Smooth muscle cell (in vitro differentiated cells): ENCODE data around the gene SDSL. TPM values are rescaled to one million over a fixed set of nuclear protein-coding genes. Genes with fewer than 3 reads are reported as not detected.

Source experiments
- DNase-seq: peaks from one replicate; lab custom pipeline; 2025; ENCODE audit not compliant: unreplicated experiment; lab: John Stamatoyannopoulos, UW
- H2AFZ ChIP-seq: fragments of 200-600 bp; sonication (generic); 2 replicates; pipeline ENCODE4 v1.6.0; 2016; ENCODE audit warnings: antibody characterized with exemption, low read depth, mild to moderate bottlenecking
- H3F3A ChIP-seq: fragments of 200-600 bp; sonication (generic); 2 replicates; pipeline ENCODE4 v1.6.0; 2017; ENCODE audit warnings: antibody characterized with exemption, low read depth
- H3K27ac ChIP-seq: fragments of 200-600 bp; sonication (generic); 2 replicates; pipeline ENCODE4 v1.5.1; 2016; ENCODE audit warnings: low read depth, mild to moderate bottlenecking
- H3K27me3 ChIP-seq: fragments of 200-600 bp; sonication (generic); 2 replicates; pipeline ENCODE4 v1.6.1; 2016; ENCODE audit warnings: low read depth, mild to moderate bottlenecking
- H3K36me3 ChIP-seq: fragments of 200-600 bp; sonication (generic); 2 replicates; pipeline ENCODE4 v1.5.1; 2016; ENCODE audit warnings: low read depth
- H3K4me1 ChIP-seq: fragments of 200-600 bp; sonication (generic); 2 replicates; pipeline ENCODE4 v1.5.1; 2016; ENCODE audit warnings: low read depth
- H3K4me2 ChIP-seq: fragments of 200-600 bp; sonication (generic); 2 replicates; pipeline ENCODE4 v1.6.0; 2016; ENCODE audit warnings: mild to moderate bottlenecking
- H3K4me3 ChIP-seq: fragments of 200-600 bp; sonication (generic); 2 replicates; pipeline ENCODE4 v1.5.1; 2016; ENCODE audit warnings: mild to moderate bottlenecking
- H3K79me2 ChIP-seq: fragments of 200-600 bp; sonication (generic); 2 replicates; pipeline ENCODE4 v1.6.0; 2016; ENCODE audit warnings: low read depth, mild to moderate bottlenecking
- H3K9ac ChIP-seq: fragments of 200-600 bp; sonication (generic); 2 replicates; pipeline ENCODE4 v1.6.0; 2016; ENCODE audit warnings: low read depth
- H3K9me3 ChIP-seq: fragments of 200-600 bp; sonication (generic); replicated peaks from 2 replicates; pipeline ENCODE4 v1.5.1; 2016; ENCODE audit warnings: low read depth
- H4K20me1 ChIP-seq: fragments of 200-600 bp; sonication (generic); 2 replicates; pipeline ENCODE4 v1.6.0; 2016; ENCODE audit warnings: low read depth
- WGBS: methylation state at CpG from one replicate; pipeline ENCODE4 v1.1.7; 2016; ENCODE audit warnings: low lambda C conversion rate; 5-methylcytosine and 5-hydroxymethylcytosine counted together
- polyA plus RNA-seq: library from polyadenylated mRNA; unstranded; fragments of >200 nt; fragmentation: Nextera tagmentation; extraction: Ambion mirVana; gene quantifications from 2 replicates; pipeline ENCODE4 v1.2.1, GENCODE V29; 2016
- total RNA-seq: library from RNA; depleted of rRNA; stranded (reverse); fragments of >200 nt; gene quantifications from 2 replicates; pipeline ENCODE4 v1.2.3, GENCODE V29; 2014
- TF ChIP-seq, protein P1 (sequence below): fragments of 200-600 bp; sonication (generic); IDR thresholded peaks from 2 replicates; pipeline ENCODE4 v1.5.1; 2017; ENCODE audit warnings: borderline replicate concordance, mild to moderate bottlenecking, antibody characterized with exemption; ENCODE audit not compliant: insufficient read depth, poor library complexity, severe bottlenecking

The SDSL gene
- total and polyA plus RNA-seq, 2 experiments from 2014 or later: 3.6 to 6.7 TPM

GRCh38 chr12:113474635-113475436, 52.7 kb downstream of the SDSL start:
- no peak for DNase-seq
- no peaks in the 10 kb centered on the region for H3F3A ChIP-seq
- H3K27ac ChIP-seq: no peak overlapping the region
- H3K9ac ChIP-seq: no peak overlapping the region
- H2AFZ ChIP-seq: no peak overlapping the region
- H3K36me3 ChIP-seq: no peaks in the 10 kb centered on the region
- WGBS: 11% methylated on average over 19 of the region's 19 CpGs
- no peaks in the 10 kb centered on the region for H3K79me2 ChIP-seq
- H3K9me3 ChIP-seq: no peaks in the 10 kb centered on the region
- TF ChIP-seq, protein P1, sequence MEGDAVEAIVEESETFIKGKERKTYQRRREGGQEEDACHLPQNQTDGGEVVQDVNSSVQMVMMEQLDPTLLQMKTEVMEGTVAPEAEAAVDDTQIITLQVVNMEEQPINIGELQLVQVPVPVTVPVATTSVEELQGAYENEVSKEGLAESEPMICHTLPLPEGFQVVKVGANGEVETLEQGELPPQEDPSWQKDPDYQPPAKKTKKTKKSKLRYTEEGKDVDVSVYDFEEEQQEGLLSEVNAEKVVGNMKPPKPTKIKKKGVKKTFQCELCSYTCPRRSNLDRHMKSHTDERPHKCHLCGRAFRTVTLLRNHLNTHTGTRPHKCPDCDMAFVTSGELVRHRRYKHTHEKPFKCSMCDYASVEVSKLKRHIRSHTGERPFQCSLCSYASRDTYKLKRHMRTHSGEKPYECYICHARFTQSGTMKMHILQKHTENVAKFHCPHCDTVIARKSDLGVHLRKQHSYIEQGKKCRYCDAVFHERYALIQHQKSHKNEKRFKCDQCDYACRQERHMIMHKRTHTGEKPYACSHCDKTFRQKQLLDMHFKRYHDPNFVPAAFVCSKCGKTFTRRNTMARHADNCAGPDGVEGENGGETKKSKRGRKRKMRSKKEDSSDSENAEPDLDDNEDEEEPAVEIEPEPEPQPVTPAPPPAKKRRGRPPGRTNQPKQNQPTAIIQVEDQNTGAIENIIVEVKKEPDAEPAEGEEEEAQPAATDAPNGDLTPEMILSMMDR: no peak
- H3K4me2 ChIP-seq: no peak overlapping the region
- H4K20me1 ChIP-seq: no peaks in the 10 kb centered on the region
- H3K4me1 ChIP-seq: peaks cover 17% of the 10 kb centered on the region
- H3K4me3 ChIP-seq: no peak overlapping the region
- H3K27me3 ChIP-seq: peaks cover 98% of the 10 kb centered on the region

GRCh38 chr12:113475451-113476175, 53.4 kb downstream of the SDSL start:
- Histone ChIP-seq H3K36me3 (no peaks in the 10 kb centered on the region), H3F3A (no peaks in the 10 kb centered on the region), H3K4me3 (no peak overlapping the region), H3K79me2 (no peaks in the 10 kb centered on the region), H4K20me1 (no peaks in the 10 kb centered on the region), H3K27me3 (peaks cover 98% of the 10 kb centered on the region), H2AFZ (no peak overlapping the region), H3K4me2 (no peak overlapping the region), H3K27ac (no peak overlapping the region), H3K9me3 (no peaks in the 10 kb centered on the region), H3K9ac (no peak overlapping the region), H3K4me1 (peaks cover 17% of the 10 kb centered on the region)
- 3% methylated on average over 43 of the region's 50 CpGs for WGBS
- DNase-seq: no peak
- TF ChIP-seq, protein P1: no peak

DNA sequence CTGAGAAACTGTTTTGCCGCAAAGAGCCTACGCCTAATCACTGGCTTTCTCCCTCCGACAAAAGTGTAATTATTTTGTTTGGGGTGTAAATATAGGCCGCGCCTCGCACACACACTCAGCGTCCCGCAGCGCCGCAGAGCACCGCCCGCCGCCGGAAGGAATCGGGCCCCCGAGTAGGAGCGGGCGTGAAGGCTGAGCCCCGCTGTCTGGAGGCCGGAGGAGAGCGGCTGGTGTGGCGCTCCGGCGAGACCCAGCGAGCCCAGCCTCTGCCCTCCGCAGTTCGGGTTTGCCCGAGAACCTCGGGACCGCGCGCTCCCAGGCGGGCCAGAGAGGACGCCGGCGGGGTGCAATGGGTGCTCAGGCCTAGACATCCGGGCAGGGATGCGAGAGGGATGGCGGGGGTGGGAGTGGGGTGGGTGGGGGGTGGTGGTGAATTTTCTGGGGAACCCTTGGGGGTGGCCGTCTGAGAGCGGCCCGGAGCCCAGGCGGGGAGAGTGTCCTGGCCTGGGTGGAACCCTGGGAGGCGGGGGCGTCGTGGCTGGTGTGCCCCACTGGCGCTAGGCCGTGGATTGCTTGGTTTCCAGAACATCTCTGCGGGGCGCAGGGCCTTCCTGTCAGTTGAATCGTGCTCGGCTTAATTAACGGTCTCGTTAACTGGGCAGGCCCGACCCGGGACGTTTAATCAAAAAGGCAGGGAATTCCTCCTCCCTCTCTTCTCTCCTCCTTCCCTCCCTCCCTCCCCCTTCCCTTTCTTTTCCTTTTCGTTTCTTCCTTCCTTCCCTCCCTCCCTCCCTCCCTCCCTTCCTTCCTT, 54.2 kb downstream of the SDSL start:
- no peak overlapping the region for H3K4me3 ChIP-seq
- H4K20me1 ChIP-seq: no peaks in the 10 kb centered on the region
- no peak overlapping the region for H2AFZ ChIP-seq
- TF ChIP-seq, protein P1: no peak
- H3F3A ChIP-seq: no peaks in the 10 kb centered on the region
- H3K9ac ChIP-seq: no peak overlapping the region
- DNase-seq: no peak
- H3K27me3 ChIP-seq: peaks cover 98% of the 10 kb centered on the region
- H3K36me3 ChIP-seq: no peaks in the 10 kb centered on the region
- no peak overlapping the region for H3K4me2 ChIP-seq
- H3K79me2 ChIP-seq: no peaks in the 10 kb centered on the region
- H3K4me1 ChIP-seq: peaks cover 17% of the 10 kb centered on the region
- H3K27ac ChIP-seq: no peak overlapping the region
- WGBS: 3% methylated on average over 57 of the region's 58 CpGs
- H3K9me3 ChIP-seq: no peaks in the 10 kb centered on the region
